ENCODE results near the gene TNFSF8.

GRCh38 chr9:114869378-114869777 lies 61.0 kb downstream of the TNFSF8 start:
- no peak for TF ChIP-seq MAX (IDR thresholded peaks at IDR 0.05)
- no peak for TF ChIP-seq RXRA (IDR thresholded peaks at IDR 0.05; ENCODE audit: insufficient read depth, low read depth, low read length)
- no peak for TF ChIP-seq KDM1A (IDR thresholded peaks at IDR 0.05; ENCODE audit: borderline replicate concordance, low read length)
- no peak for TF ChIP-seq MAFK (IDR thresholded peaks at IDR 0.05; ENCODE audit: low read depth, low read length)
- TF ChIP-seq CTCF (IDR thresholded peaks at IDR 0.05; ENCODE audit: control extremely low read depth in 1 of 3, insufficient read depth in 1 of 3, low read depth in 1 of 3, low read length in 3 of 3): no peak

All from H1 (cell line).